HepG2 (cell line): Measurements from ENCODE around the gene FIS1. TPM values are rescaled to one million over a fixed set of nuclear protein-coding genes. Genes with fewer than 3 reads are reported as not detected.

ENCODE experiments used
- DRAP1 ChIP-seq: IDR thresholded peaks from 2 replicates; pipeline ENCODE4 v1.6.1; 2016; ENCODE audit warnings: missing genetic modification reagents, missing compliant biosample characterization
- ELF3 ChIP-seq: IDR thresholded peaks from 2 replicates; pipeline ENCODE4 v1.6.1; 2016; ENCODE audit warnings: missing genetic modification reagents, missing compliant biosample characterization
- FOSL2 ChIP-seq: sonication (generic); formaldehyde crosslinking; IDR thresholded peaks from 2 replicates; pipeline ENCODE4 v1.4.0; 2020; ENCODE audit warnings: missing genetic modification reagents
- FOXM1 ChIP-seq: sonication (generic); formaldehyde crosslinking; IDR thresholded peaks from 2 replicates; pipeline ENCODE4 v1.5.0; 2020; ENCODE audit warnings: missing genetic modification reagents
- GATAD2A ChIP-seq: IDR thresholded peaks from 2 replicates; pipeline ENCODE4 v1.6.1; 2016
- HNRNPUL1 ChIP-seq: fragments of 200-400 bp; formaldehyde crosslinking; IDR thresholded peaks from 2 replicates; pipeline ENCODE4 v1.6.1; 2017; ENCODE audit warnings: low read depth, mild to moderate bottlenecking, low read length, moderate library complexity
- IKZF1 ChIP-seq: fragments of 450-650 bp; IDR thresholded peaks from 2 replicates; pipeline ENCODE4 v1.7.1; 2016
- KLF15 ChIP-seq: sonication (generic); formaldehyde crosslinking; IDR thresholded peaks from 2 replicates; pipeline ENCODE4 v1.8.1; 2023; ENCODE audit warnings: borderline replicate concordance, mild to moderate bottlenecking, inconsistent platforms, missing genetic modification reagents, mixed read lengths
- NCOA1 ChIP-seq: sonication (generic); formaldehyde crosslinking; IDR thresholded peaks from 2 replicates; pipeline ENCODE4 v1.9.0; 2021; ENCODE audit warnings: missing genetic modification reagents
- NFE2 ChIP-seq: sonication (generic); formaldehyde crosslinking; IDR thresholded peaks from 2 replicates; pipeline ENCODE4 v1.4.0; 2020; ENCODE audit warnings: missing genetic modification reagents
- REPIN1 ChIP-seq: sonication (generic); formaldehyde crosslinking; IDR thresholded peaks from 2 replicates; pipeline ENCODE4 v1.8.0; 2022; ENCODE audit warnings: missing genetic modification reagents, low read depth, mild to moderate bottlenecking, borderline replicate concordance
- SP140L ChIP-seq: sonication (generic); formaldehyde crosslinking; IDR thresholded peaks from 2 replicates; pipeline ENCODE4 v1.4.0; 2020; ENCODE audit warnings: missing genetic modification reagents, borderline replicate concordance
- ZBTB40 ChIP-seq, 2 experiments: fragments of 450-650 bp in 1 of 2; sonication (generic) in 1 of 2; formaldehyde crosslinking in 1 of 2; IDR thresholded peaks; 2 replicates each; pipeline versions ENCODE4 v1.6.1 to v1.8.0; 2016 to 2022; ENCODE audit warnings: antibody characterized with exemption in 1 of 2, mild to moderate bottlenecking in 1 of 2, missing genetic modification reagents in 1 of 2
- ZFP37 ChIP-seq: sonication (generic); formaldehyde crosslinking; IDR thresholded peaks from 2 replicates; pipeline ENCODE4 v1.4.0; 2020; ENCODE audit warnings: missing genetic modification reagents, borderline replicate concordance
- ZKSCAN8 ChIP-seq: IDR thresholded peaks from 2 replicates; pipeline ENCODE4 v1.6.1; 2016; ENCODE audit warnings: borderline replicate concordance, missing genetic modification reagents, missing compliant biosample characterization
- ZNF230 ChIP-seq: sonication (generic); formaldehyde crosslinking; IDR thresholded peaks from 2 replicates; pipeline ENCODE4 v1.4.0; 2020; ENCODE audit warnings: mild to moderate bottlenecking, missing genetic modification reagents
- ZNF260 ChIP-seq: sonication (generic); formaldehyde crosslinking; IDR thresholded peaks from 2 replicates; pipeline ENCODE4 v1.4.0; 2020; ENCODE audit warnings: missing genetic modification reagents, low read depth, mild to moderate bottlenecking, borderline replicate concordance
- ZNF552 ChIP-seq: sonication (generic); formaldehyde crosslinking; IDR thresholded peaks from 2 replicates; pipeline ENCODE4 v1.9.0; 2022; ENCODE audit warnings: missing genetic modification reagents, mild to moderate bottlenecking, borderline replicate concordance
- ZNF800 ChIP-seq: sonication (generic); formaldehyde crosslinking; IDR thresholded peaks from 2 replicates; pipeline ENCODE4 v1.4.0; 2020; ENCODE audit warnings: missing genetic modification reagents
- polyA plus RNA-seq, 8 experiments: library from polyadenylated mRNA; depleted of rRNA in 3 of 8; stranded (reverse) in 7 of 8; unstranded in 1 of 8; fragments of >200 nt; fragmentation: Illumina TruSeq in 4 of 8; extraction: Trizol in 4 of 8; gene quantifications; 2 replicates each; pipeline versions ENCODE4 v1.2.1 to v1.2.3, GENCODE V29; 2011 to 2016; ENCODE audit warnings: low read depth in 4 of 8, missing spikeins in 1 of 8, mixed read lengths in 1 of 8; ENCODE audit not compliant: insufficient read depth in 1 of 8
- total RNA-seq, 5 experiments: library from RNA; depleted of rRNA; stranded (reverse); fragments of >200 nt; fragmentation: Illumina TruSeq; extraction: Trizol; gene quantifications; 2 replicates each; pipeline ENCODE4 v1.2.3, GENCODE V29; 2016; ENCODE audit warnings: low read depth in 1 of 5

Gene FIS1
- total and polyA plus RNA-seq, 2 of the 13 experiments (the other 11 are each of a cell fraction or from before 2014, with no cell fraction given) = 97.5 to 101 TPM

GRCh38 chr7:101218236-101219125 is 26.4 kb downstream of the FIS1 start (continued):
- no peak for TF ChIP-seq ZBTB40 (IDR thresholded peaks at IDR 0.05)
- no peak for TF ChIP-seq ZBTB40 (CRISPR knock-in tag; IDR thresholded peaks at IDR 0.05)
- TF ChIP-seq ZNF552 (CRISPR knock-in tag) = no peak
- TF ChIP-seq ZNF230 = no peak
- no peak for TF ChIP-seq ZKSCAN8 (CRISPR knock-in tag)
- no peak for TF ChIP-seq ZFP37 (CRISPR knock-in tag)
- no peak for TF ChIP-seq ZNF800 (CRISPR knock-in tag)
- TF ChIP-seq FOSL2 (CRISPR knock-in tag) = no peak; the same call in 1 of the 2 replicates
- TF ChIP-seq ZNF260 = no peak
- TF ChIP-seq FOXM1 (CRISPR knock-in tag) = no peak
- TF ChIP-seq NCOA1 (CRISPR knock-in tag) = no peak
- no peak for TF ChIP-seq DRAP1
- TF ChIP-seq NFE2 = no peak
- TF ChIP-seq GATAD2A (CRISPR knock-in tag) = no peak
- TF ChIP-seq REPIN1 (CRISPR knock-in tag) = no peak
- no peak for TF ChIP-seq SP140L
- no peak for TF ChIP-seq IKZF1
- TF ChIP-seq ELF3 (CRISPR knock-in tag) = no peak
- TF ChIP-seq KLF15 (CRISPR knock-in tag) = no peak
- TF ChIP-seq HNRNPUL1 = no peak
